Endodermal cell (in vitro differentiated cells): ENCODE data around the gene TNRC6C. TPM values are rescaled to one million over a fixed set of nuclear protein-coding genes. Genes with fewer than 3 reads are reported as not detected.

ENCODE experiments used
- DNase-seq: peaks from one replicate; pipeline ENCODE4 v3.0.0-alpha.2; 2017
- H3K27ac ChIP-seq: 2 replicates; pipeline ENCODE4 v1.5.1; 2013; ENCODE audit warnings: mild to moderate bottlenecking, low read depth, low read length, moderate library complexity
- H3K27me3 ChIP-seq: 2 replicates; pipeline ENCODE4 v1.6.1; 2013; ENCODE audit warnings: mild to moderate bottlenecking, low read length, moderate library complexity; ENCODE audit not compliant: insufficient read depth, control insufficient read depth, poor library complexity, severe bottlenecking
- H3K36me3 ChIP-seq: 2 replicates; pipeline ENCODE4 v1.7.0; 2013; ENCODE audit warnings: mild to moderate bottlenecking, low read length, moderate library complexity; ENCODE audit not compliant: control insufficient read depth, insufficient read depth
- H3K4me1 ChIP-seq: one replicate; pipeline ENCODE4 v1.7.0; 2013; ENCODE audit warnings: low read length; ENCODE audit not compliant: control insufficient read depth, insufficient read depth
- H3K4me3 ChIP-seq: 2 replicates; pipeline ENCODE4 v1.5.1; 2013; ENCODE audit warnings: mild to moderate bottlenecking, low read length, moderate library complexity
- H3K9ac ChIP-seq: 2 replicates; pipeline ENCODE4 v1.6.1; 2013; ENCODE audit warnings: mild to moderate bottlenecking, low read length, moderate library complexity; ENCODE audit not compliant: poor library complexity, severe bottlenecking; ENCODE audit errors: extremely low read depth
- H3K9me3 ChIP-seq: 2 replicates; pipeline ENCODE4 v1.6.1; 2013; ENCODE audit warnings: mild to moderate bottlenecking, low read length, moderate library complexity; ENCODE audit not compliant: control insufficient read depth
- H3K27ac Mint-ChIP-seq: 2 replicates; pipeline ENCODE4 v1.8.0; 2020; ENCODE audit warnings: mixed read lengths
- H3K27me3 Mint-ChIP-seq: 2 replicates; pipeline ENCODE4 v1.8.0; 2021; ENCODE audit warnings: mild to moderate bottlenecking, mixed read lengths; ENCODE audit not compliant: insufficient read depth
- H3K36me3 Mint-ChIP-seq: 2 replicates; pipeline ENCODE4 v1.8.0; 2020; ENCODE audit warnings: low read depth, mixed read lengths
- H3K4me1 Mint-ChIP-seq: 2 replicates; pipeline ENCODE4 v1.8.0; 2020; ENCODE audit warnings: mixed read lengths
- H3K4me3 Mint-ChIP-seq: 2 replicates; pipeline ENCODE4 v1.8.0; 2020; ENCODE audit warnings: mild to moderate bottlenecking, moderate library complexity, mixed read lengths
- H3K9me3 Mint-ChIP-seq: 2 replicates; pipeline ENCODE4 v1.8.0; 2020; ENCODE audit warnings: mild to moderate bottlenecking, mixed read lengths
- CTCF ChIP-seq: fragments of 200-600 bp; sonication (generic); conservative IDR thresholded peaks from 2 replicates; pipeline ENCODE4 v1.5.0; 2021; ENCODE audit warnings: antibody characterized with exemption, mild to moderate bottlenecking
- WGBS, 2 experiments: methylation state at CpG; one replicate each; pipeline versions ENCODE4 v1.1.5 to v1.1.7; 2013; ENCODE audit warnings: missing lambda C conversion rate in 2 of 2, mixed read lengths in 1 of 2; ENCODE audit not compliant: insufficient coverage in 1 of 2, insufficient read length in 1 of 2; 5-methylcytosine and 5-hydroxymethylcytosine counted together
- total RNA-seq, 2 donors: library from RNA; stranded (reverse); fragmentation: NEBNext Ultra II Directional in 1 of 2; extraction: Animal tissue kit (Norgen Biotek cat#: 25700) in 1 of 2; gene quantifications; 2 replicates in 1 of 2; 3 replicates in 1 of 2; pipeline ENCODE4 v1.2.1, GENCODE V29; 2021

The TNRC6C gene
- total RNA-seq, 2 donors from 2014 or later, result 22.4 to 40.2 TPM

GRCh38 chr17:78120971-78121800, 162.7 kb downstream of the TNRC6C start:
- no peak overlapping the region for H3K27ac Mint-ChIP-seq
- H3K9me3 Mint-ChIP-seq, result no peaks in the 10 kb centered on the region
- Histone ChIP-seq H3K9me3 (no peaks in the 10 kb centered on the region), H3K4me3 (no peak overlapping the region), H3K36me3 (peaks cover 18% of the 10 kb centered on the region), H3K27me3 (no peaks in the 10 kb centered on the region), H3K4me1 (no peaks in the 10 kb centered on the region), H3K9ac (no peak overlapping the region), H3K27ac (no peak overlapping the region)
- no peak overlapping the region for H3K4me3 Mint-ChIP-seq
- no peaks in the 10 kb centered on the region for H3K27me3 Mint-ChIP-seq
- TF ChIP-seq CTCF, result no peak
- H3K36me3 Mint-ChIP-seq, result peaks cover 32% of the 10 kb centered on the region
- no peak for DNase-seq
- 91 to 93% methylated on average over 26 to 35 of the region's 35 CpGs for WGBS, 2 experiments
- H3K4me1 Mint-ChIP-seq, result no peaks in the 10 kb centered on the region

GRCh38 chr17:78121801-78122215, 163.3 kb downstream of the TNRC6C start:
- Mint-ChIP-seq H3K27ac (no peak overlapping the region), H3K9me3 (no peaks in the 10 kb centered on the region), H3K36me3 (peaks cover 32% of the 10 kb centered on the region), H3K4me1 (no peaks in the 10 kb centered on the region), H3K4me3 (no peak overlapping the region), H3K27me3 (no peaks in the 10 kb centered on the region)
- no peak for TF ChIP-seq CTCF
- no peak overlapping the region for H3K27ac ChIP-seq
- H3K4me1 ChIP-seq, result peaks cover under 1% of the 10 kb centered on the region
- no peak overlapping the region for H3K9ac ChIP-seq
- H3K27me3 ChIP-seq, result no peaks in the 10 kb centered on the region
- H3K9me3 ChIP-seq, result no peaks in the 10 kb centered on the region
- no peak overlapping the region for H3K4me3 ChIP-seq
- no peak for DNase-seq
- WGBS, 2 experiments, result 86 to 92% methylated on average over 7 to 11 of the region's 11 CpGs
- peaks cover 18% of the 10 kb centered on the region for H3K36me3 ChIP-seq

GRCh38 chr17:78122216-78122930, 163.9 kb downstream of the TNRC6C start:
- Histone ChIP-seq H3K27me3 (no peaks in the 10 kb centered on the region), H3K36me3 (peaks cover 18% of the 10 kb centered on the region), H3K4me3 (no peak overlapping the region), H3K9ac (no peak overlapping the region), H3K27ac (no peak overlapping the region), H3K9me3 (no peaks in the 10 kb centered on the region), H3K4me1 (peaks cover 5% of the 10 kb centered on the region)
- no peaks in the 10 kb centered on the region for H3K9me3 Mint-ChIP-seq
- no peak for TF ChIP-seq CTCF
- DNase-seq, result no peak
- 92 to 94% methylated on average over 14 to 23 of the region's 23 CpGs for WGBS, 2 experiments
- no peaks in the 10 kb centered on the region for H3K27me3 Mint-ChIP-seq
- H3K4me3 Mint-ChIP-seq, result no peak overlapping the region
- H3K4me1 Mint-ChIP-seq, result peaks cover 4% of the 10 kb centered on the region
- H3K36me3 Mint-ChIP-seq, result peaks cover 29% of the 10 kb centered on the region
- H3K27ac Mint-ChIP-seq, result no peak overlapping the region
